ENCODE measurements around the gene AP2S1. TPM values are rescaled to one million over a fixed set of nuclear protein-coding genes. Genes with fewer than 3 reads are reported as not detected.

AP2S1 gene
- total and polyA plus RNA-seq, 2 donors (not counting 1 experiment from before 2014, with no cell fraction given), result 143 to 201 TPM

GRCh38 chr19:46881092-46881491 is 30.4 kb upstream of the AP2S1 start:
- DNase-seq (ENCODE audit: low read depth in 2 of 2), result no peak
- no peaks in the 10 kb centered on the region for H4K20me1 ChIP-seq (ENCODE audit: control insufficient read depth, extremely low read depth, insufficient read depth, low read length)
- no peak overlapping the region for H3K9ac ChIP-seq (ENCODE audit: insufficient read depth, low read length)
- H3K36me3 ChIP-seq (ENCODE audit: control insufficient read depth, insufficient read depth, low read length), result no peaks in the 10 kb centered on the region
- no peaks in the 10 kb centered on the region for H3K27me3 ChIP-seq (ENCODE audit: control insufficient read depth, insufficient read depth, low read length)
- peaks cover 47% of the 10 kb centered on the region for H3K79me2 ChIP-seq (ENCODE audit: control insufficient read depth, insufficient read depth, low read length)
- TF ChIP-seq EZH2 (IDR thresholded peaks at IDR 0.05; ENCODE audit: low read length, missing control alignments), result no peak
- TF ChIP-seq CTCF (conservative IDR thresholded peaks at IDR 0.05 in 1 of 2, IDR thresholded peaks at IDR 0.05 in 1 of 2; ENCODE audit: low read depth in 1 of 2, low read length in 2 of 2), result no peak
- no peak overlapping the region for H3K4me2 ChIP-seq (ENCODE audit: extremely low read depth, insufficient read depth, low read length)
- H3K9me3 ChIP-seq (ENCODE audit: control insufficient read depth, insufficient read depth, low read depth, low read length), result no peaks in the 10 kb centered on the region
- no peak overlapping the region for H3K4me3 ChIP-seq (replicated peaks in 1 of 4; ENCODE audit: control extremely low read depth in 1 of 4, insufficient read depth in 1 of 4, low read depth in 3 of 4, low read length in 4 of 4)
- no peak overlapping the region for H3K27ac ChIP-seq (ENCODE audit: insufficient read depth, low read length)
- peaks cover 18% of the 10 kb centered on the region for H3K4me1 ChIP-seq (ENCODE audit: control insufficient read depth, extremely low read depth, insufficient read depth, low read length)
- H2AFZ ChIP-seq (ENCODE audit: low read length), result no peak overlapping the region

- Histone ChIP-seq H3K27me3 (ENCODE audit: control insufficient read depth, insufficient read depth, low read length) (no peaks in the 10 kb centered on the region), H3K9me3 (ENCODE audit: control insufficient read depth, insufficient read depth, low read depth, low read length) (no peaks in the 10 kb centered on the region), H3K9ac (ENCODE audit: insufficient read depth, low read length) (no peak overlapping the region), H3K27ac (ENCODE audit: insufficient read depth, low read length) (no peak overlapping the region), H3K79me2 (ENCODE audit: control insufficient read depth, insufficient read depth, low read length) (peaks cover 48% of the 10 kb centered on the region), H3K36me3 (ENCODE audit: control insufficient read depth, insufficient read depth, low read length) (no peaks in the 10 kb centered on the region), H3K4me3 (replicated peaks in 1 of 4; ENCODE audit: control extremely low read depth in 1 of 4, insufficient read depth in 1 of 4, low read depth in 3 of 4, low read length in 4 of 4) (no peak overlapping the region), H4K20me1 (ENCODE audit: control insufficient read depth, extremely low read depth, insufficient read depth, low read length) (no peaks in the 10 kb centered on the region), H2AFZ (ENCODE audit: low read length) (no peak overlapping the region), H3K4me1 (ENCODE audit: control insufficient read depth, extremely low read depth, insufficient read depth, low read length) (peaks cover 18% of the 10 kb centered on the region), H3K4me2 (ENCODE audit: extremely low read depth, insufficient read depth, low read length) (no peak overlapping the region)
- no peak for DNase-seq (ENCODE audit: low read depth in 2 of 2)
- TF ChIP-seq CTCF (conservative IDR thresholded peaks at IDR 0.05 in 1 of 2, IDR thresholded peaks at IDR 0.05 in 1 of 2; ENCODE audit: low read depth in 1 of 2, low read length in 2 of 2) (no peak), EZH2 (IDR thresholded peaks at IDR 0.05; ENCODE audit: low read length, missing control alignments) (no peak)
These were observed 29.8 kb upstream of the AP2S1 start for GRCh38 chr19:46880431-46880830.

GRCh38 chr19:46878613-46879375 is 28.1 kb upstream of the AP2S1 start:
- Histone ChIP-seq H3K9ac (ENCODE audit: insufficient read depth, low read length) (no peak overlapping the region), H3K4me3 (replicated peaks in 1 of 4; ENCODE audit: control extremely low read depth in 1 of 4, insufficient read depth in 1 of 4, low read depth in 3 of 4, low read length in 4 of 4) (no peak overlapping the region), H3K4me2 (ENCODE audit: extremely low read depth, insufficient read depth, low read length) (peak overlapping the region; percentile 32), H2AFZ (ENCODE audit: low read length) (no peak overlapping the region), H3K27ac (ENCODE audit: insufficient read depth, low read length) (peak overlapping the region; percentile 77), H3K79me2 (ENCODE audit: control insufficient read depth, insufficient read depth, low read length) (peaks cover 39% of the 10 kb centered on the region), H3K36me3 (ENCODE audit: control insufficient read depth, insufficient read depth, low read length) (no peaks in the 10 kb centered on the region), H3K4me1 (ENCODE audit: control insufficient read depth, extremely low read depth, insufficient read depth, low read length) (peaks cover 20% of the 10 kb centered on the region), H4K20me1 (ENCODE audit: control insufficient read depth, extremely low read depth, insufficient read depth, low read length) (no peaks in the 10 kb centered on the region), H3K9me3 (ENCODE audit: control insufficient read depth, insufficient read depth, low read depth, low read length) (no peaks in the 10 kb centered on the region), H3K27me3 (ENCODE audit: control insufficient read depth, insufficient read depth, low read length) (no peaks in the 10 kb centered on the region)
- TF ChIP-seq EZH2 (IDR thresholded peaks at IDR 0.05; ENCODE audit: low read length, missing control alignments), result no peak
- TF ChIP-seq CTCF (conservative IDR thresholded peaks at IDR 0.05 in 1 of 2, IDR thresholded peaks at IDR 0.05 in 1 of 2; ENCODE audit: low read depth in 1 of 2, low read length in 2 of 2), result no peak
- DNase-seq (ENCODE audit: low read depth in 2 of 2), result peak; percentile 77 to 95
